WTC11 (cell line): ENCODE results near the gene CCR9. TPM values are rescaled to one million over a fixed set of nuclear protein-coding genes. Genes with fewer than 3 reads are reported as not detected.
A peak's percentile ranks its signal among the peaks of the same experiment; 100 is the strongest.

ENCODE experiments used
- ATAC-seq: fragments of 200-7000 bp; cut with Tn5 transposase; 2 replicates; pipeline ENCODE4 v1.10.0; 2021; ENCODE audit warnings: mild to moderate bottlenecking, moderate library complexity
- CTCF ChIA-PET: fragments of 300-600 bp; sonication (Branson Sonifier 250); formaldehyde crosslinking; loops from one replicate; lab custom pipeline; 2021; ENCODE audit warnings: antibody characterized with exemption; lab: Charles Lee
- POLR2A ChIA-PET: fragments of 350-600 bp; sonication (Branson Sonifier 250); formaldehyde crosslinking; loops from one replicate; lab custom pipeline; 2021; ENCODE audit warnings: antibody characterized with exemption; lab: Charles Lee
- DNase-seq: peaks from one replicate; pipeline ENCODE4 v3.0.0; 2021; ENCODE audit warnings: low spot score
- H3K27ac Mint-ChIP-seq: 2 replicates; pipeline ENCODE4 v1.8.0; 2021; ENCODE audit warnings: mixed read lengths
- H3K27me3 Mint-ChIP-seq: 2 replicates; pipeline ENCODE4 v1.8.0; 2021; ENCODE audit warnings: low read depth, mild to moderate bottlenecking, moderate library complexity, mixed read lengths
- H3K36me3 Mint-ChIP-seq: 2 replicates; pipeline ENCODE4 v1.8.0; 2021; ENCODE audit warnings: mixed read lengths
- H3K4me1 Mint-ChIP-seq: 2 replicates; pipeline ENCODE4 v1.8.0; 2022; ENCODE audit warnings: mixed read lengths
- H3K4me3 Mint-ChIP-seq: 2 replicates; pipeline ENCODE4 v1.8.0; 2021; ENCODE audit warnings: mild to moderate bottlenecking, moderate library complexity, mixed read lengths
- H3K9me3 Mint-ChIP-seq: 2 replicates; pipeline ENCODE4 v1.8.0; 2021; ENCODE audit warnings: mixed read lengths
- ATF1 ChIP-seq: sonication (generic); formaldehyde crosslinking; IDR thresholded peaks from 2 replicates; pipeline ENCODE4 v1.8.1; 2023; ENCODE audit warnings: mild to moderate bottlenecking, moderate library complexity, missing genetic modification reagents
- HMGA2 ChIP-seq: fragments of 250-450 bp; sonication (Bioruptor Pico); IDR thresholded peaks from 2 replicates; pipeline ENCODE4 v1.4.0; 2021; ENCODE audit warnings: mild to moderate bottlenecking, moderate library complexity
- MXD4 ChIP-seq: fragments of 250-450 bp; sonication (Bioruptor Pico); IDR thresholded peaks from 2 replicates; pipeline ENCODE4 v1.8.0; 2021; ENCODE audit warnings: mild to moderate bottlenecking, moderate library complexity, borderline replicate concordance
- ZNF219 ChIP-seq: sonication (generic); formaldehyde crosslinking; IDR thresholded peaks from 2 replicates; pipeline ENCODE4 v1.8.0; 2023; ENCODE audit warnings: missing genetic modification reagents, mild to moderate bottlenecking, borderline replicate concordance
- ZNF263 ChIP-seq: sonication (generic); formaldehyde crosslinking; IDR thresholded peaks from 2 replicates; pipeline ENCODE4 v1.8.1; 2022; ENCODE audit warnings: low read depth, mild to moderate bottlenecking, moderate library complexity, missing genetic modification reagents
- ZNF317 ChIP-seq: sonication (generic); formaldehyde crosslinking; IDR thresholded peaks from 2 replicates; pipeline ENCODE4 v1.8.1; 2023; ENCODE audit warnings: low read depth, mild to moderate bottlenecking, moderate library complexity, missing genetic modification reagents, borderline replicate concordance
- ZNF416 ChIP-seq: fragments of 250-450 bp; sonication (Bioruptor Pico); IDR thresholded peaks from 2 replicates; pipeline ENCODE4 v1.9.0; 2021; ENCODE audit warnings: mild to moderate bottlenecking, inconsistent platforms
- total RNA-seq: library from RNA; stranded (reverse); gene quantifications from 3 replicates; pipeline ENCODE4 v1.2.3, GENCODE V29; 2021
- TF ChIP-seq, protein P1 (sequence below): fragments of 250-450 bp; sonication (Bioruptor Pico); IDR thresholded peaks from 2 replicates; pipeline ENCODE4 v1.8.0; 2021; ENCODE audit warnings: mild to moderate bottlenecking
- TF ChIP-seq, protein P2 (sequence below): sonication (generic); formaldehyde crosslinking; IDR thresholded peaks from 2 replicates; pipeline ENCODE4 v1.8.0; 2022; ENCODE audit warnings: mild to moderate bottlenecking, missing genetic modification reagents
- TF ChIP-seq, protein P3 (sequence below): sonication (generic); formaldehyde crosslinking; IDR thresholded peaks from 2 replicates; pipeline ENCODE4 v1.8.1; 2023; ENCODE audit warnings: mild to moderate bottlenecking, missing genetic modification reagents
- TF ChIP-seq, protein P4 (sequence below): sonication (generic); formaldehyde crosslinking; IDR thresholded peaks from 2 replicates; pipeline ENCODE4 v1.8.1; 2023; ENCODE audit warnings: mild to moderate bottlenecking, missing genetic modification reagents
- TF ChIP-seq, protein P5 (sequence below): sonication (generic); formaldehyde crosslinking; IDR thresholded peaks from 2 replicates; pipeline ENCODE4 v1.8.0; 2022; ENCODE audit warnings: missing genetic modification reagents
- TF ChIP-seq, protein P6 (sequence below): fragments of 250-450 bp; sonication (Bioruptor Pico); IDR thresholded peaks from 2 replicates; pipeline ENCODE4 v1.9.0; 2021; ENCODE audit warnings: moderate library complexity, mild to moderate bottlenecking, inconsistent platforms, borderline replicate concordance
- TF ChIP-seq, protein P7 (sequence below): fragments of 200-600 bp; IDR thresholded peaks from 2 replicates; pipeline ENCODE4 v1.8.0; 2022; ENCODE audit warnings: antibody characterized with exemption

The CCR9 gene
- total RNA-seq, 1 experiment from 2014 or later = not detected

DNA sequence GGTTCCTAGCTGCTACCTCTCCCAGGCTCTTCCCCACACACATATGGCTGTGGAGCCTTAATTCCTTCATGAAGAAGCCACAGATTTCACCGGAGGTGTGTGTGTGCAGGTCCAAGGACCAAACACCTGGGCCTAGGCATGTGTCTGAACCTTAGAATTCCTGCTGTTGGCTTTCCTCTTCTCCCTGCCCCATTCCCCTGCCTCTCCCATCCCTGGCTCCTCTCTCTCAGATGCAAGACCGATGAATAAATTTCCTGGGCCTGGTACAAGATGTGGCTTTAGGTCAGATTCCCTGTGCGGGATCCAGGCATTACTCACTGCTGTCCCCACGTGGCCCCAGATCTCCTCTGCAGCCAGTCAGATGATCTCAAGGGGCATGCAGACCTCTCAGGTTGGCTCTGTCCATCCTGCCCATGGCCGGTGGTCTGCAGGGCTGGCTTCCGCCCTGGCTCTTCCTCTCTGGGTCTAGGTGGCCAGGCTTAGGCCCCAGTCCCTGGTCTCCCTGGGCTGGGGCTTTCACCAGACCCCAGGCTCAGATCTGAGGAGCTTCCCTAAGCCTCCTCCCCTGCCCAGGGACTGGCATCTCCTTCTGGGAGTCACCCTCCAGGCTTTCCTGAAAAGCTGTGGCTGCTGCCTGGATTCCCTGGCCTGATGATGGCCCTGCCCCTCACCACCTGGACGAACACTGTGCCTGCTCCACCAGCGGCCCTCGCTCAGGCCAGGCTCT is 20.5 kb downstream of the CCR9 start:
- POLR2A ChIA-PET = no interaction called here
- Mint-ChIP-seq H3K4me3 (no peak overlapping the region), H3K36me3 (no peaks in the 10 kb centered on the region), H3K27ac (no peak overlapping the region), H3K9me3 (no peaks in the 10 kb centered on the region), H3K27me3 (no peaks in the 10 kb centered on the region), H3K4me1 (no peaks in the 10 kb centered on the region)
- TF ChIP-seq, protein P1, sequence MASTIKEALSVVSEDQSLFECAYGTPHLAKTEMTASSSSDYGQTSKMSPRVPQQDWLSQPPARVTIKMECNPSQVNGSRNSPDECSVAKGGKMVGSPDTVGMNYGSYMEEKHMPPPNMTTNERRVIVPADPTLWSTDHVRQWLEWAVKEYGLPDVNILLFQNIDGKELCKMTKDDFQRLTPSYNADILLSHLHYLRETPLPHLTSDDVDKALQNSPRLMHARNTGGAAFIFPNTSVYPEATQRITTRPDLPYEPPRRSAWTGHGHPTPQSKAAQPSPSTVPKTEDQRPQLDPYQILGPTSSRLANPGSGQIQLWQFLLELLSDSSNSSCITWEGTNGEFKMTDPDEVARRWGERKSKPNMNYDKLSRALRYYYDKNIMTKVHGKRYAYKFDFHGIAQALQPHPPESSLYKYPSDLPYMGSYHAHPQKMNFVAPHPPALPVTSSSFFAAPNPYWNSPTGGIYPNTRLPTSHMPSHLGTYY (CRISPR knock-in tag) = no peak
- TF ChIP-seq, protein P2, sequence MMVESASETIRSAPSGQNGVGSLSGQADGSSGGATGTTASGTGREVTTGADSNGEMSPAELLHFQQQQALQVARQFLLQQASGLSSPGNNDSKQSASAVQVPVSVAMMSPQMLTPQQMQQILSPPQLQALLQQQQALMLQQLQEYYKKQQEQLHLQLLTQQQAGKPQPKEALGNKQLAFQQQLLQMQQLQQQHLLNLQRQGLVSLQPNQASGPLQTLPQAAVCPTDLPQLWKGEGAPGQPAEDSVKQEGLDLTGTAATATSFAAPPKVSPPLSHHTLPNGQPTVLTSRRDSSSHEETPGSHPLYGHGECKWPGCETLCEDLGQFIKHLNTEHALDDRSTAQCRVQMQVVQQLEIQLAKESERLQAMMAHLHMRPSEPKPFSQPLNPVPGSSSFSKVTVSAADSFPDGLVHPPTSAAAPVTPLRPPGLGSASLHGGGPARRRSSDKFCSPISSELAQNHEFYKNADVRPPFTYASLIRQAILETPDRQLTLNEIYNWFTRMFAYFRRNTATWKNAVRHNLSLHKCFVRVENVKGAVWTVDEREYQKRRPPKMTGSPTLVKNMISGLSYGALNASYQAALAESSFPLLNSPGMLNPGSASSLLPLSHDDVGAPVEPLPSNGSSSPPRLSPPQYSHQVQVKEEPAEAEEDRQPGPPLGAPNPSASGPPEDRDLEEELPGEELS = no peak
- TF ChIP-seq ZNF416 (CRISPR knock-in tag) (no peak), ZNF317 (CRISPR knock-in tag) (no peak), MXD4 (CRISPR knock-in tag) (no peak), HMGA2 (CRISPR knock-in tag) (no peak), ATF1 (no peak), ZNF219 (no peak), ZNF263 (CRISPR knock-in tag) (no peak)
- TF ChIP-seq, protein P3, sequence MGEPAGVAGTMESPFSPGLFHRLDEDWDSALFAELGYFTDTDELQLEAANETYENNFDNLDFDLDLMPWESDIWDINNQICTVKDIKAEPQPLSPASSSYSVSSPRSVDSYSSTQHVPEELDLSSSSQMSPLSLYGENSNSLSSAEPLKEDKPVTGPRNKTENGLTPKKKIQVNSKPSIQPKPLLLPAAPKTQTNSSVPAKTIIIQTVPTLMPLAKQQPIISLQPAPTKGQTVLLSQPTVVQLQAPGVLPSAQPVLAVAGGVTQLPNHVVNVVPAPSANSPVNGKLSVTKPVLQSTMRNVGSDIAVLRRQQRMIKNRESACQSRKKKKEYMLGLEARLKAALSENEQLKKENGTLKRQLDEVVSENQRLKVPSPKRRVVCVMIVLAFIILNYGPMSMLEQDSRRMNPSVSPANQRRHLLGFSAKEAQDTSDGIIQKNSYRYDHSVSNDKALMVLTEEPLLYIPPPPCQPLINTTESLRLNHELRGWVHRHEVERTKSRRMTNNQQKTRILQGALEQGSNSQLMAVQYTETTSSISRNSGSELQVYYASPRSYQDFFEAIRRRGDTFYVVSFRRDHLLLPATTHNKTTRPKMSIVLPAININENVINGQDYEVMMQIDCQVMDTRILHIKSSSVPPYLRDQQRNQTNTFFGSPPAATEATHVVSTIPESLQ = no peak
- TF ChIP-seq, protein P4, sequence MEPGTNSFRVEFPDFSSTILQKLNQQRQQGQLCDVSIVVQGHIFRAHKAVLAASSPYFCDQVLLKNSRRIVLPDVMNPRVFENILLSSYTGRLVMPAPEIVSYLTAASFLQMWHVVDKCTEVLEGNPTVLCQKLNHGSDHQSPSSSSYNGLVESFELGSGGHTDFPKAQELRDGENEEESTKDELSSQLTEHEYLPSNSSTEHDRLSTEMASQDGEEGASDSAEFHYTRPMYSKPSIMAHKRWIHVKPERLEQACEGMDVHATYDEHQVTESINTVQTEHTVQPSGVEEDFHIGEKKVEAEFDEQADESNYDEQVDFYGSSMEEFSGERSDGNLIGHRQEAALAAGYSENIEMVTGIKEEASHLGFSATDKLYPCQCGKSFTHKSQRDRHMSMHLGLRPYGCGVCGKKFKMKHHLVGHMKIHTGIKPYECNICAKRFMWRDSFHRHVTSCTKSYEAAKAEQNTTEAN (CRISPR knock-in tag) = no peak
- TF ChIP-seq, protein P5, sequence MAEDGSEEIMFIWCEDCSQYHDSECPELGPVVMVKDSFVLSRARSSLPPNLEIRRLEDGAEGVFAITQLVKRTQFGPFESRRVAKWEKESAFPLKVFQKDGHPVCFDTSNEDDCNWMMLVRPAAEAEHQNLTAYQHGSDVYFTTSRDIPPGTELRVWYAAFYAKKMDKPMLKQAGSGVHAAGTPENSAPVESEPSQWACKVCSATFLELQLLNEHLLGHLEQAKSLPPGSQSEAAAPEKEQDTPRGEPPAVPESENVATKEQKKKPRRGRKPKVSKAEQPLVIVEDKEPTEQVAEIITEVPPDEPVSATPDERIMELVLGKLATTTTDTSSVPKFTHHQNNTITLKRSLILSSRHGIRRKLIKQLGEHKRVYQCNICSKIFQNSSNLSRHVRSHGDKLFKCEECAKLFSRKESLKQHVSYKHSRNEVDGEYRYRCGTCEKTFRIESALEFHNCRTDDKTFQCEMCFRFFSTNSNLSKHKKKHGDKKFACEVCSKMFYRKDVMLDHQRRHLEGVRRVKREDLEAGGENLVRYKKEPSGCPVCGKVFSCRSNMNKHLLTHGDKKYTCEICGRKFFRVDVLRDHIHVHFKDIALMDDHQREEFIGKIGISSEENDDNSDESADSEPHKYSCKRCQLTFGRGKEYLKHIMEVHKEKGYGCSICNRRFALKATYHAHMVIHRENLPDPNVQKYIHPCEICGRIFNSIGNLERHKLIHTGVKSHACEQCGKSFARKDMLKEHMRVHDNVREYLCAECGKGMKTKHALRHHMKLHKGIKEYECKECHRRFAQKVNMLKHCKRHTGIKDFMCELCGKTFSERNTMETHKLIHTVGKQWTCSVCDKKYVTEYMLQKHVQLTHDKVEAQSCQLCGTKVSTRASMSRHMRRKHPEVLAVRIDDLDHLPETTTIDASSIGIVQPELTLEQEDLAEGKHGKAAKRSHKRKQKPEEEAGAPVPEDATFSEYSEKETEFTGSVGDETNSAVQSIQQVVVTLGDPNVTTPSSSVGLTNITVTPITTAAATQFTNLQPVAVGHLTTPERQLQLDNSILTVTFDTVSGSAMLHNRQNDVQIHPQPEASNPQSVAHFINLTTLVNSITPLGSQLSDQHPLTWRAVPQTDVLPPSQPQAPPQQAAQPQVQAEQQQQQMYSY (CRISPR knock-in tag) = 0 out of 2 replicates have a peak, but pooled peaks have one; percentile 28
- TF ChIP-seq, protein P6, sequence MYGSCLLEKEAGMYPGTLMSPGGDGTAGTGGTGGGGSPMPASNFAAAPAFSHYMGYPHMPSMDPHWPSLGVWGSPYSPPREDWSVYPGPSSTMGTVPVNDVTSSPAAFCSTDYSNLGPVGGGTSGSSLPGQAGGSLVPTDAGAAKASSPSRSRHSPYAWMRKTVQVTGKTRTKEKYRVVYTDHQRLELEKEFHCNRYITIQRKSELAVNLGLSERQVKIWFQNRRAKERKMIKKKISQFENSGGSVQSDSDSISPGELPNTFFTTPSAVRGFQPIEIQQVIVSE (CRISPR knock-in tag) = no peak
- TF ChIP-seq, protein P7, sequence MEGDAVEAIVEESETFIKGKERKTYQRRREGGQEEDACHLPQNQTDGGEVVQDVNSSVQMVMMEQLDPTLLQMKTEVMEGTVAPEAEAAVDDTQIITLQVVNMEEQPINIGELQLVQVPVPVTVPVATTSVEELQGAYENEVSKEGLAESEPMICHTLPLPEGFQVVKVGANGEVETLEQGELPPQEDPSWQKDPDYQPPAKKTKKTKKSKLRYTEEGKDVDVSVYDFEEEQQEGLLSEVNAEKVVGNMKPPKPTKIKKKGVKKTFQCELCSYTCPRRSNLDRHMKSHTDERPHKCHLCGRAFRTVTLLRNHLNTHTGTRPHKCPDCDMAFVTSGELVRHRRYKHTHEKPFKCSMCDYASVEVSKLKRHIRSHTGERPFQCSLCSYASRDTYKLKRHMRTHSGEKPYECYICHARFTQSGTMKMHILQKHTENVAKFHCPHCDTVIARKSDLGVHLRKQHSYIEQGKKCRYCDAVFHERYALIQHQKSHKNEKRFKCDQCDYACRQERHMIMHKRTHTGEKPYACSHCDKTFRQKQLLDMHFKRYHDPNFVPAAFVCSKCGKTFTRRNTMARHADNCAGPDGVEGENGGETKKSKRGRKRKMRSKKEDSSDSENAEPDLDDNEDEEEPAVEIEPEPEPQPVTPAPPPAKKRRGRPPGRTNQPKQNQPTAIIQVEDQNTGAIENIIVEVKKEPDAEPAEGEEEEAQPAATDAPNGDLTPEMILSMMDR = peak; percentile 16; the same call in 1 of the 2 replicates
- CTCF ChIA-PET = no interaction called here
- DNase-seq = peak; percentile 57
- ATAC-seq = peak; percentile 97
